Activated T-helper 1 cell treated with anti-CD3 and anti-CD28 coated beads, Interleukin-2, amount 50 U/mL, for 16 hours (primary cell): ENCODE data around the gene ZNF362.
"Not testable (repeated sequence)": the region's sequence is repeated elsewhere in the genome, so short reads cannot be mapped to it uniquely, and the experiment has no call there.

Experiments
- DNase-seq, 2 donors: peaks; one replicate each; pipeline ENCODE4 v3.0.0-alpha.2; 2020; ENCODE audit warnings: low read depth in 1 of 2, low spot score in 1 of 2

Gene ZNF362

GRCh38 chr1:33302325-33302724, 46.0 kb downstream of the ZNF362 start:
- no peak for DNase-seq

- no peak for DNase-seq
These were observed 48.7 kb downstream of the ZNF362 start for GRCh38 chr1:33305016-33305415.

DNA sequence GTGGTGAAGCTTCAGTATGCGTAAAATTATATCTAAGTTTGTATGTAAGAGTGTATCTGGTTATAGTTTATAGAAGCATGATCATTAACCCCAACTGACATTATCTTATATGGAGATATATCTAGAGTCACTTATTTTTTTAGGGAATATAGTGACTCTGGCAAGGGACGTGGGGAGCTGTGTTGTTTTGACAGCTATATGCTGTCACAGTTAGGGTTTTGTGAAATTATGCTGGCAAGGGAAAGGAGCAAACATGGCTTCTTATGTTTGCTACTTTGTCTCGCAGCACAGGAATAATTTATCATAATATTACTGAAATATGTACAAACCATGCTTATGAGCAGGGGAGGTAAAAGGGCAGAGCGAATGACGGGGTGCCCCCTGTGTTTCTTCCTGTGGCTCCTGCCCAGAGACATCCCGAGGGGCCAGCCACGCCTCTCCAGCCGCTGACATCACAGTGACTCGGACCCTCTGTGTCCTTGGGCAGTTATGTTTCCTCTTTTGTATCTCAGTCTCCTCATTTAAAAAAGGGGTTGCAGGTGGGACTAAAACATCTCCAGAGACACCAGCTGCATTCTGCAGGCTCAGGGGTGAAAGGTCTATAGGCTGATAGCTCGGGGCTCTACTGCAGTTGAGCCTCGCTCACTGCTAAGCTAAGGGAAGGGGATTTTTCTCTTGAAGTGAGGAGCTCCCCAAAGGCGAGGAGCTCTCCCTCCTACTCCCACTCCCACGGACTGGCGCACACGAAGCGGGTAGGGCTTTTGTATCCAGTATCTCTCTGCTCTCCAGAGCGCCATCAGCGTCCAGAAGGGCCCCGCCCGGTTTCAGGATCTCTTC, 49.7 kb downstream of the ZNF362 start:
- DNase-seq = no peak

GRCh38 chr1:33306653-33307493, 50.6 kb downstream of the ZNF362 start:
- DNase-seq = no peak

DNA sequence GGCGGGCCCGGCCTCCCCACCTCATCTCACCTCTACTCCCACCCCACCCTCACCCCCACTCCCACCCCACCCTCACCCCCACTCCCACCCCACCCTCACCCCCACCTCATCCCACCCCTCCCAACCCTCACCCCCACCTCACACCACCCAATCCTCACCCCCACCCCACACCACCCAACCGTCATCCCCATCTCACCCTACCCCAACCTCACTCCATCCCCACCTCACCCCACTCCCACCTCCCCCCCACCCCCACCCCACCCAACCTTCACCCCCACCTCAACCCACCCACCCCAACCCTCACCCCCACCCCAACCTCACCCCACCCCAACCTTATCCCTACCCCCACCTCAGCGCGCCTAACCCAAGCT, 51.2 kb downstream of the ZNF362 start:
- no peak for DNase-seq

DNA sequence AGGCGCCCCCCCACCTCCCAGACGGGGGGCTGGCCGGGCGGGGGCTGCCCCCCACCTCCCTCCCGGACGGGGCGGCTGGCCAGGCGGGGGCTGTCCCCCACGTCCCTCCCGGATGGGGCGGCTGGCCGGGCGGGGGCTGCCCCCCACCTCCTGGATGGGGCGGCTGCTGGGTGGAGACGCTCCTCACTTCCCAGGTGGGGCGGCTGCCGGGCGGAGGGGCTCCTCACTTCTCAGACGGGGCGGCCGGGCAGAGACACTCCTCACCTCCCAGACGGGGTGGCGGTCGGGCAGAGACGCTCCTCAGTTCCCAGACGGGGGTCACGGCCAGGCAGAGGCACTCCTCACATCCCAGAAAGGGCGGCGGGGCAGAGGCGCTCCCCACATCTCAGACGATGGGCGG, 53.1 kb downstream of the ZNF362 start:
- not testable (repeated sequence) for DNase-seq

DNA sequence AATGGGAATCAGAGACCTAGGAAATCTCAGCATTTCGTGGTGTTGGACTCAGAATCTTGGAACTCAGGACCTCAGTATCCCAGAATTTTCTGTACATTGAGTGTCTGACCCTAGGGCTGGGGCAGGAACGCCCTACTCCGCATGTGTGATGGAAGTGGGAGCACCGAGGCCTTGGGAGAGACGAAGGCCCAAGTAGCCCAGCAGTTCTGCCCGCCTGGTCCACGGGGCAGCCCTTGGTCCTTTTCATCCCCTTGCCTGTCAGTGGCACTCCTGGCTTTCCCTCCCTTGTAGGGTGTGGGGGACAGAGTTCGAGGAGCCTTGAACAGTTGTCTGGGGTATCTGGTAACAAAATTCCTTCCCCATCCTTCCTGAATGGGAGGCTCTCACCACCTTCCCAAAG, 54.4 kb downstream of the ZNF362 start:
- DNase-seq = no peak

DNA sequence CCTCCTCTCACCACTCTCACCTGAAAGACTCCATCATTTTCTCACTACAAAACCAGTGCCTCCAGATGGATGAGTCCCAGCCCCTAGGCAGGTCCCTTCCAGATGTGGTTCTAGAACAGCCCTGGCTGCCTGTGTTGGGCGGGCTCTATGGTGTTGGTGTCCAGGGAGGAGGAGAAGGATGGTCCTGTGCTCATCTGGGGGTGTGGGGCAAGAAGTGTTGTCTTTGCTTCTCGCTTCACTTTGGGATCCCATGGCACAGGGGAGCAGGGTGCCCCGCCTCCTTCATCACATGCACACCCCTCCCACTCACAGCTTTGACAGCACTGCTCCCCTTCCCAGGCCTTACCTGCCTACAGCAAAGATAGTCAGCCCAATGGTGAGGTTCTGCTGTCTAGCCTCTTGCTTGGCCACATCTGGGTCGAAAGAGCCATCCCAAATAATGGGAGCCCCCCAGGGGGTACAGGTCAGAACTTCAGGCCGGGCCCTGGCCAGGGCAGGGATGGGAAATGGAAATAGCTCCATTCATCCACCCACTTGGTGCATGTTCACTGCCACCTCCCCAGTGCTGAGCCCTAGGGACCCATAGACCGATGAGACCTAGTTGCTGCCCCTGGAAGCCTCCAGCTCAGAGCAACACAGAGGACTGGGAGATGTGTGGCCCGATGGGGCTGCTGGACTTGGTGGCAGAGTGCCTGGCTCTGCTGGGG, 55.6 kb downstream of the ZNF362 start:
- DNase-seq = no peak

GRCh38 chr1:33312413-33312749, 56.1 kb downstream of the ZNF362 start:
- no peak for DNase-seq

- no peak for DNase-seq
These were observed 58.1 kb downstream of the ZNF362 start for GRCh38 chr1:33314416-33314815.

DNA sequence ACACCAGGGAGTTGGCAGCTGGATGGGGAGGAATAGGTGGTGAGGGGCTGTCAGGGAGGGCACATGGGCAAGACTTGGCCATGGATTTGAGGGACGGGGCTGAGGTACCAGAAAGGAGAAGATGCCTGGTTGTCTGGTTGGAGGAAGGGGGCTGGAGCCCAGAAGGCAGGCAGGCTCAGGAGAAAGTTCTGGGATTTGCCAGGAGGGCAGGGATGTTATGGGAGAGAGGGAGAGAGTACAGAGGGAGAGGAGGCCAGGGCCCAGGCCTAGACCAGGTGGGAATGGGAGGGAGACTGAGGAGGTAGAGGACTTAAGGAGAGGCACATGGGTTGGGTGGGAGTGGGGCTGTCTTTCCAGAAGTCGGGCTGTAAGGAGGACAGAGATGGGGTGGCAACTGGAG, 60.3 kb downstream of the ZNF362 start:
- no peak for DNase-seq

- DNase-seq = no peak
These were observed 61.1 kb downstream of the ZNF362 start for GRCh38 chr1:33317354-33317753.

DNA sequence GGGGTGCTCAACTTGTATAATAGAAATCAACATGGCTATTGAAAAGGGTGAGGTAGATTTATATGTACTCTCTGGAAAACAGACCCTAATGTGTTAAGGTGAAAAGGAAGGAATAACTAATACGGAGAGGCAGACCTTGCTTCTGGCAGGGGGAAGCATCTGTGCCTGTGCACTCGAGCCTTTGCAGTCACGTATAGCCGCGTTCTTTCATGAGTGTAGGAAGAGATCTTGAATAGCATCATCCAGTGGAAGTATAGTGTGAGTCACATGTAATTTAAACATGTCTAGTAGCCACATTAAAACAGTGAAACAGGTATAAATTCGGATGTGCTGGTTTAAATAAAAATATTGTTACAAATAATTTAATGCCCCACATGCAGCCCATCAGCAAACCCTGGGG, 61.7 kb downstream of the ZNF362 start:
- no peak for DNase-seq

DNA sequence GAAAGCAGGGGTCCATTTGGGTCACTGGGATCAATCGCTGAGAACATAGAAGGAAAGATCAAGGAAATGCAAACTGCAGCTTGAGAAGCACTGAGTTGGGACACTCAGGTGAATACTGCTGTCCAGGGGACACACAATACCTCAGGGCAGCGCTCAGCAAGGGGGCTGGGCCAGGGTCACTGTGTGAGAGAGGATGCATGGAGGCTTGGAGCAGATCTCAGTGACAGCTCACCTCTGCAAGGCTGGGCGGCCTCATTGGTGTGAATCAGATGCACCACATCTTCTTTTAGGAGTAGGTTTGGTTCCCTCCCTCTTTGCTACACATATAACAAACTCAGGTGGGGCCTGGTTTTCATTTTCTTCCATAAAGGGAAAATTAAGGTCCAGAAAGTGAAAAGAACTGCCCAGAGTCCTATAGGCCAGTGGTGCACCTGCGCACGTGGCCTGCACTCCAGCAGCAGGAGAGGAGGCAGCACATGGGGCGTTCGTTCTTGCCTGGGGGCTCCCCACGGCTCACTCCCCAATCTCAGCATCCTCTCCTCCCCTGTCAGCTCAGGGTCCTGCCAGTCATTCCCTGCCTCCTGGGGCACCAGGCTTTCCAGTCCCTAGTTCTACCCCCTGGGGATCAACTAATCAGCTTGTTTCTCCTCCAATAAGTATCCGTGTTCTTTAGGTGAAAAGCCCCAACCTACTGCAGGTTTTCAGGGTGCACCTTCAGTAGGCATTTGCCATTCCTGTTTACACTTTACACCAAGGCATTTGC, 63.1 kb downstream of the ZNF362 start:
- DNase-seq = no peak

DNA sequence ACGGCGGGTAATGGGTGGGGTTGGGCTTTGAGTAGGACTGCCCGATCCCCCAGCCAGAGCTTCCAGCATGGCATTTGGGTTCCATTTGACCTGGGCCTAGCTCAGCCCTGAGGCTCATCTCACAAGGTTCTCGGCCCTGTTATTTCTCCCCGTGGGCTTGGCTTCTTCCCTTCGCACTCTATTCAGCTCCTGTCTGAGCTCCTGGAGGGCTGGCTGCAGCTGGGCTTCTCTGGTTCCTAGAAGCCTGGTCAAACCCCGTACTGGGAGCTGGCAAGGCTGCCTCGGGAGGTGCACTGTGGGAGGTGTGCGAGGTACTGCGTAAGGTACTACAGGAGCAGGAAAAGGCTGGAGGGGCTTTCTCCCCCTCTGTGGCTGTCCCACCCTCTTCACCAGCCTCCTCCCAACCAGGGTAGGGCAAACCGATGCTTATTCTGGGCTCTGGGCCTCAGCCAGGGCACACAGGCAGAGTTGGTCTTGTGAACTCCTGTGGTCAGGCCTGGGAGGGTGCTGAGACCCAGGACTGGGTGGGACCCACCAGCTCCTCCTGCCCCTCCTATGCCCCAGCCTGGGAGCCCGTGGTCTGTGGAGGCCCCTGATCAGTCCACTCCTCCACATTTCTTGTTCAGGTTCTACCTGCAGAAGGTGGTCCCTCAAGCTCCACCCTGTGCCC, 63.8 kb downstream of the ZNF362 start:
- no peak for DNase-seq

GRCh38 chr1:33320619-33321165, 64.4 kb downstream of the ZNF362 start, which contains the start of gene A3GALT2:
Gene A3GALT2, minus strand, starts transcription at chr1:33321098. Its CDS starts 0 bp downstream, at chr1:33321098.
- DNase-seq = no peak

DNA sequence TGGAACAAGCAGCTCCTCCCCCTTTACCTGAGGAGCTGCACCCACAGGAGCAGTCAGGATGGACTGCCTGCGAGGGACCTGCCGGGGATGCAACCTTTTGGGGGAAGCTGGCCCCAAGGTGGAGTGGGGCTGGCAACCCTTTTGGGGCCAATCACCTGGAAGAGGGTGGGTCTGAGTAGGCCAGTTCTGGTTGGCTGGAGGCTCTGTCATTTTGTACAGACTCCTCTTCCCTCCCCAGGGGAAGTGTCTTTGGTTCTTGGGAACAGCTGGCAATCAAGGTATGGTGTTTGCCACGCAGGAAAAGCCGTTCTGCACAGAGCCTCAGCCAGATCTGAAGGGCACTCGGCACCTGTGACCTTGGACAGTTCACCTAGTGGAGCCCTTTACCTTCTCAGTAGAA, 64.9 kb downstream of the ZNF362 start:
- no peak for DNase-seq

DNA sequence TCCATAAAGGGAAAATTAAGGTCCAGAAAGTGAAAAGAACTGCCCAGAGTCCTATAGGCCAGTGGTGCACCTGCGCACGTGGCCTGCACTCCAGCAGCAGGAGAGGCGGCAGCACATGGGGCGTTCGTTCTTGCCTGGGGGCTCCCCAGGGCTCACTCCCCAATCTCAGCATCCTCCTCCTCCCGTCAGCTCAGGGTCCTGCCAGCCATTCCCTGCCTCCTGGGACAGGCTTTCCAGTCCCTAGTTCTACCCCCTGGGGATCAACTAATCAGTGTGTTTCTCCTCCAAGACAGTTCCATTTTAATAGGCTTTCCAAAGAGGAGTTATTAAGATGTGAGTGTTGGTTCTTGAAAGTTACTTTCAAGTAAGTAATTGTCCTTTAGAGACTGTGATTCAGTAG, 65.8 kb downstream of the ZNF362 start:
- no peak for DNase-seq

GRCh38 chr1:33322870-33323585, 66.7 kb downstream of the ZNF362 start:
- DNase-seq = no peak
